Osteoblast (primary cell): ENCODE data around the gene CLTA. TPM values are rescaled to one million over a fixed set of nuclear protein-coding genes. Genes with fewer than 3 reads are reported as not detected.

Experiments
- DNase-seq: peaks from one replicate; pipeline ENCODE4 v3.0.0; 2011; ENCODE audit warnings: low spot score, mixed read lengths; ENCODE audit not compliant: insufficient read length; ENCODE audit errors: missing footprints
- H2AFZ ChIP-seq: 2 replicates; pipeline ENCODE4 v1.6.0; 2011; ENCODE audit warnings: mild to moderate bottlenecking, low read length
- H3K27ac ChIP-seq: 2 replicates; pipeline ENCODE4 v1.5.1; 2011; ENCODE audit warnings: mild to moderate bottlenecking, low read depth, low read length, moderate library complexity
- H3K27me3 ChIP-seq: 2 replicates; pipeline ENCODE4 v1.6.0; 2012; ENCODE audit warnings: mild to moderate bottlenecking, control low read depth, inconsistent platforms, low read length, moderate library complexity; ENCODE audit not compliant: insufficient read depth
- H3K36me3 ChIP-seq: 2 replicates; pipeline ENCODE4 v1.5.1; 2011; ENCODE audit warnings: mild to moderate bottlenecking, low read length, control low read depth, moderate library complexity; ENCODE audit not compliant: insufficient read depth
- H3K4me1 ChIP-seq: 2 replicates; pipeline ENCODE4 v1.5.1; 2011; ENCODE audit warnings: mild to moderate bottlenecking, low read length, control low read depth, moderate library complexity; ENCODE audit not compliant: insufficient read depth
- H3K4me2 ChIP-seq: 2 replicates; pipeline ENCODE4 v1.6.0; 2011; ENCODE audit warnings: mild to moderate bottlenecking, low read length; ENCODE audit not compliant: insufficient read depth
- H3K4me3 ChIP-seq: fragments of 200-600 bp; sonication (generic); 3 replicates; pipeline ENCODE4 v1.5.1; 2012; ENCODE audit warnings: mild to moderate bottlenecking, low read length, inconsistent platforms; ENCODE audit not compliant: insufficient read depth
- H3K79me2 ChIP-seq: 2 replicates; pipeline ENCODE4 v1.6.0; 2012; ENCODE audit warnings: mild to moderate bottlenecking, low read length, control low read depth, inconsistent platforms; ENCODE audit not compliant: insufficient read depth
- H3K9me3 ChIP-seq: 2 replicates; pipeline ENCODE4 v1.5.1; 2011; ENCODE audit warnings: low read depth, low read length, control low read depth
- H4K20me1 ChIP-seq: 2 replicates; pipeline ENCODE4 v1.6.0; 2012; ENCODE audit warnings: mild to moderate bottlenecking, low read length, control low read depth; ENCODE audit not compliant: insufficient read depth
- CTCF ChIP-seq: IDR thresholded peaks from 2 replicates; pipeline ENCODE4 v1.5.1; 2011; ENCODE audit warnings: mild to moderate bottlenecking, low read depth, low read length, moderate library complexity; ENCODE audit errors: extremely low read depth
- total RNA-seq: library from RNA; depleted of rRNA; stranded (reverse); fragments of >200 nt; gene quantifications from 2 replicates; pipeline ENCODE4 v1.2.3, GENCODE V29; 2012

Gene CLTA
- total RNA-seq, 1 donor = 262 TPM

GRCh38 chr9:36150574-36151315, 40.0 kb upstream of the CLTA start:
- H3K4me2 ChIP-seq = peak overlapping the region; percentile 32
- peaks cover 4% of the 10 kb centered on the region for H4K20me1 ChIP-seq
- peaks cover under 1% of the 10 kb centered on the region for H3K79me2 ChIP-seq
- no peak for TF ChIP-seq CTCF
- peaks cover 5% of the 10 kb centered on the region for H3K36me3 ChIP-seq
- DNase-seq = no peak
- no peak overlapping the region for H3K4me3 ChIP-seq
- peaks cover 63% of the 10 kb centered on the region for H3K4me1 ChIP-seq
- no peaks in the 10 kb centered on the region for H3K9me3 ChIP-seq
- no peaks in the 10 kb centered on the region for H3K27me3 ChIP-seq
- H2AFZ ChIP-seq = no peak overlapping the region
- peak overlapping the region; percentile 84 for H3K27ac ChIP-seq

GRCh38 chr9:36151316-36152210, 39.2 kb upstream of the CLTA start:
- no peak for DNase-seq
- peak overlapping the region; percentile 84 for H3K27ac ChIP-seq
- peak overlapping the region; percentile 32 for H3K4me2 ChIP-seq
- TF ChIP-seq CTCF = no peak
- no peak overlapping the region for H3K4me3 ChIP-seq
- H3K9me3 ChIP-seq = no peaks in the 10 kb centered on the region
- H2AFZ ChIP-seq = peak overlapping the region; percentile 60
- H3K27me3 ChIP-seq = no peaks in the 10 kb centered on the region
- peaks cover 10% of the 10 kb centered on the region for H3K36me3 ChIP-seq
- peaks cover 63% of the 10 kb centered on the region for H3K4me1 ChIP-seq
- H4K20me1 ChIP-seq = peaks cover 4% of the 10 kb centered on the region
- H3K79me2 ChIP-seq = no peaks in the 10 kb centered on the region

- H3K9me3 ChIP-seq = no peaks in the 10 kb centered on the region
- no peak for DNase-seq
- peaks cover 61% of the 10 kb centered on the region for H3K4me1 ChIP-seq
- H3K4me3 ChIP-seq = no peak overlapping the region
- no peaks in the 10 kb centered on the region for H3K79me2 ChIP-seq
- H3K4me2 ChIP-seq = no peak overlapping the region
- H3K36me3 ChIP-seq = peaks cover 12% of the 10 kb centered on the region
- H3K27ac ChIP-seq = peak overlapping the region; percentile 61
- H4K20me1 ChIP-seq = peaks cover 4% of the 10 kb centered on the region
- no peaks in the 10 kb centered on the region for H3K27me3 ChIP-seq
- no peak overlapping the region for H2AFZ ChIP-seq
- TF ChIP-seq CTCF = no peak
These were observed 37.8 kb upstream of the CLTA start for GRCh38 chr9:36152741-36153438.
